Middle frontal gyrus (tissue), 1 donor: ENCODE results near the gene USB1.
"Not testable (repeated sequence)": the region's sequence is repeated elsewhere in the genome, so short reads cannot be mapped to it uniquely, and the experiment has no call there.

Experiments used
- DNase-seq: peaks from one replicate; pipeline ENCODE4 v3.0.0-alpha.2; 2015; ENCODE audit warnings: low spot score; ENCODE audit errors: extremely low spot score

USB1 gene

DNA sequence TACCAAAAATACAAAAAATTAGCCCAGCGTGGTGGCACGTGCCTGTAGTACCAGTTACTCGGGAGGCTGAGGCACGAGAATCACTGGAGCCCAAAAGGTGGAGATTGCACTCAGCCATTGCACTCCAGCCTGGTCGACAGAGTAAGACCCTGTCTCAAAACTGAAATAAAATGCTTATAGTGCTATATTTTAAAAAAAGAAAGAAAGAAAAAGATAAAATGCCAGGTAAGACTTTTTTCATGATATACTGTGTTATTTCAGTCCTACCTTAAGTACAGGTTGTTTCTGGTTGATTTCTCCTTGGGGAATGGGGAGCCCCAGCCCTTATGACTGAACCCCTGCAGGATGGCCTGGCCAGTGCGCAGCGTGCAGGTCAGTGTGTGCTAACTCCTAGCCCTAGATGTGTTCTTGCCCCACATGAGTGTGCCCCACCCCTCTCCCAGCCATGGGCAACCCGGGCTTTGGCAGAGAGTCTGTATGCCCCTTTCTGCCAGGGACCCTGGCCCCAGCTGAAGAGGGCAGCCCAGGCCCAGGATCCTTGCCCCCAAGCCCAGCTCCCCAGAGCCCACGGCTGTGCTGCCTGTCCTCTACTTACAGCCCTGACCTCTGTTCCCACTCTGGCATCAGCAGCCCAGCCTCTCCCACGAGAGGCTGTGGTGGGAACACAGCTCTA is 31.6 kb upstream of the USB1 start:
- DNase-seq = no peak

DNA sequence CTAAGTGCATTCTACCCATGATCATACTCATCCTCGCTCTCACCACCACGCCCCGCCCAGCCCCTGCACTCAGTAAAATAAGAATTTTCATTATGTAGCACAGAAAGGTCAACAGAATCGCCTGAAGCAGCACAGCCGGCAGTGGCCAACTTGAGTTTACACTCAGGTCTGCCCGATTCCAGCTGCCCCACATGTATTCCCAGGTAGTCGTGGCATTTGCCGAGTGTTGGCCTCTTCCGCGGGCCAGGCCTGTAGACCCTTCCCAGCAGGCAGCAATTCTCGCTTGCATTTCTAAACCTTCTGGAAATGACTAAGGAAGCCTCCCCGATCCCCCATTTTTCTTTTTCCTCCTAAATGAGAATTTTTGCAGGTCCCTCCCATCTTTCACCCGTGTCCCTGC is 30.9 kb upstream of the USB1 start:
- no peak for DNase-seq

DNA sequence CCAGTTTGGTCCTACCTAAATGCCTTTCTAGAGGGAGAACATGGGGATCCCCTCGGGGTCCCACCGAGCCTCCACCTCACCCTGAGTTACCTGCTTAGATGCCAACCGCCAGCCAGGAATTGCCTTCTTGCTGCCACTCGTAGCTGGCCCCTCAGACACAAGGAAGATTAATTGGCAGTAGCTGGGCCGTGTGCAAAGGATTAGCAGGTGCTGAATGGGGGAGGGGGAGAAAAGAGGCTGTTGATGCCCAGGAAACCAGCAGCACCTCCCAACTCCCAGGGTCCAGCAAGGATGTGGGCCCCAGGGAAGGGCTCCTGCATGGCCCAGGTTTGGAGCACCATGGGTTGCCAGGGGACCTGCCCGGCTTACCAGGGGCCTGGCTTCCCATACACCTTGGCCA is 30.2 kb upstream of the USB1 start, which contains the start of gene CNGB1:
TSS of gene CNGB1 (minus strand) at position 159 of the 400 bp plus-strand sequence. CDS start 3,842 bp downstream, outside the sequence.
- no peak for DNase-seq

DNA sequence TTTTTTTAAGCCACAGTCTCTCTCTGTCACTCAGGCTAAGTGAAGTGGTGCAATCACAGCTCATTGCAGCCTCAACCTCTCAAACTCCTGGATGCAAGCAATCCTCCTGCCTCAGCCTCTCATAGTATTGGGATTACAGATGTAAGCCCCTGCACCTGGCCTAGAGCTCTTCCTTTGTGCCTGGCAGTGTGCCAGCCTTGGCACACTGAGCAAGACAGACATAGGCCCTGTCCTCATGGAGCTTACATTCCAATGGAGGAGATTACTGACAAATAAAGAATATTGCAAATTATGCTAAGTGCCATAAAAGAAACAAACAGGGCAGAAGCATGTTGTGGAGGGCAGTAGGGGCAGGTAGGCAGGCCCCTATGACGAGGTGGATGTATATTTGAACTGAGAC is 29.4 kb upstream of the USB1 start:
- no peak for DNase-seq

DNA sequence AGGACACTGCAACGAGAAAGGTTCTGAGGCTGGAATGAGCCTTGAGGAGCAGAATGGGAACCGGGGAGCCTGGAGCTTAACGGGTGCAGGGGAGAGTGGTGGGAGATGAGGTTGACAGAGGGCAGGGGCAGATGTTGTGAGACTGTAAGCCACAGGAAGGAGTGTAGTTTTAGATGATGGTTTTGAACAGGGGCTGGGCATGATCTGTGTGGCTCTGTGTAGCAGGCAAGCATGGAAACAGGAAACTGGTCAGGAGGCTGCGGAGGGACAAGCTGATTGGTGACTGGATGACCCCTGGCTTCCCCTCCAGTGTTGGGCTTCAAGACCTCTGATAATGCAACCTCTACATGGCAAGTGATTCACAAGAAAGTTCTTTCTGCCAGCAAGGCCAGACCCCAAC is 28.9 kb upstream of the USB1 start:
- no peak for DNase-seq

DNA sequence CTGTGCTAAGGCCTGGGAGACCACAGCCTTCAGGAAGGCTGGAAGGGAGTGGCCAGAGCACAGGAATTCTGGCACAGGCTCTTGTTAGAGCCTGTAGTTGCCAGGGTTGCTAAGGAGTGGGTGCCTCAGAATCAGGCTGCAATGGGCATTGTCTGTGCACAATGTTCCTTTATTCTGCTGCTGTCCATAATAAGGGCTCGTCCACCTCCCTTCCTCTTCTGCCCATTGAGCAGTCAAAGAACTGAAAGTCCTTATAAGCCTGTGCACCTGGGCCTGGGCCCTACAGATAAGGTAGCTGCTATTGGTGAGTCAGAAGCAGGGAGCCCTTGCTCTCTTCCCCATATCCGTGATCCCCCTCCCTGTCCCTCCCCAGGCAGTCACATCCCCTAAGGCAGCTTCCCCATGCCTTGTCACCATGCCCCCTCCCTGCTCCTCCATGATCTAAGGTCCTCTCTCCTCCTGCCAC is 24.8 kb upstream of the USB1 start:
- DNase-seq = peak; percentile 32

DNA sequence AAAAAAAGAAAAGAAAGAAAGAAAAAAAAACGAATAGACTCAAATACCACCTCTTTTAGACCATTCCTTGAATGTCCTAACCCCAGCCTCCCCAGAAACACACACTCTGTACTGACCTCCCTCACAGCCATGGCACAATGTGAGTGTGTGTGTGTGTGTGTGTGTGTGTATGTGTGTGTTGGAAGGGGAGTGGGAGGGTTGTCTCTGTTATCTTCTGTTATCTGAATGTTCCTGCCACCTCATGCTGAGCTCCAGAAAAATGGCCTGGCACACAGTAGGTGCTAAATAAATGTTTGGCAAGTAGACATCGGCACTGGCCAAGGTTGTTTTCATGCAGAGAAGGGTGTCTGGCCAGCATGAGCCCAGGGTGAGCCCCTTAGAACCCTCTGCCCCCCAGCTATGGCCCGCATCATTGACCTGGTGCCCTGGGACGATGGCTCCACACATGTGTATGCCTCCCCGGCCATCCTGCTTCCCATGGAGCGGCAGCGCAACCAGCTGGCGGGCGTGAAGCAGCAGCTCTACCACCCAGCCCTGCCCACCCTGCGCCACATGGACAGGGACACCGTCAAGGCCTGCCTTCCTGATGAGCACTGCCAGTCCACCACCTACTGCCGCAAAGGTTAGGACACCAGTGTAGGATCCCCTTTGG is 23.7 kb upstream of the USB1 start:
- no peak for DNase-seq

DNA sequence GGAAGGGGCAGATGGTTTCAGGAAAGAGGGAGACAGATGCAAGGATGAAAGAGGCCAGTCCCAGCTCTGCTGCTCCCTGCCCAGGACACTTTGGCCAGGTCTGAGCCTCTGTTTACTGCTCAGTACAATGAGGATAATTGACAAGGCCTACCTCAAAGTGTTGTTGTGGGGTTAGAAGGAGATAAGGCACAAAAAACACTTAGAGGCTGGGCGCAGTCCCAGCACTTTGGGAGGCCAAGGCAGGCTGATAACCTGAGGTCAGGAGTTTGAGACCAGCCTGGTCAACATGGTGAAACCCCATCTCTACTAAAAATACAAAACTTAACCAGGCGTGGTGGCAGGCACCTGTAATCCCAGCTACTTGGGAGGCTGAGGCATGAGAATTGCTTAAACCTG is 23.1 kb upstream of the USB1 start:
- DNase-seq = not testable (repeated sequence)

DNA sequence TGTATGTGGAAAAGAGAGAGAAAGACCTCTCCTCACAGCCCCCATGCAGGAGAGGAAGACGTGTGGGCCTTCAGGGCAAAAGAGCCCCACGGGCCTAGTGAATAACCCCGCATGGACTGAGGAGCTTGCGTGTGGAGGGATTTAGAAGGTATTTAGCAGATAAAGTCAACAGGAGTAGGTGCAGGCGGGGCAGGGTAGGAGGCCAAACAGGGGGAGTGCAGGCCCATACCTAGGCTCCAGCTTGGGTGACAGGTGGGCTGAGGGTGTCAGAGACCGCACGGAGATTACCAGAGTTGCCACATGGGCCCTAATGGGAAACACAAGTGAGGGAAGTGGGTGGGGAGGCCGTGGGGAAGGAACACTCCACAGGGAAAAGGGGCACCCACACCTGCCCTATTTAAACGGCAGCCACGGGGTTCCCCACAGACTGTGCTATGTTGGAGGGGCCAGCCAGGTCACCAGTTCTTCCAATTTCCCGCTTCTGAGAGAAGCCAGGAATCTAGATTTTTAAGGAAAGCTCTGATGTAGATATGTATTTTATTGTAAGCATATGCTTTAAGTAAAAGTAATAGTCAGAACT is 22.1 kb upstream of the USB1 start:
- no peak for DNase-seq

DNA sequence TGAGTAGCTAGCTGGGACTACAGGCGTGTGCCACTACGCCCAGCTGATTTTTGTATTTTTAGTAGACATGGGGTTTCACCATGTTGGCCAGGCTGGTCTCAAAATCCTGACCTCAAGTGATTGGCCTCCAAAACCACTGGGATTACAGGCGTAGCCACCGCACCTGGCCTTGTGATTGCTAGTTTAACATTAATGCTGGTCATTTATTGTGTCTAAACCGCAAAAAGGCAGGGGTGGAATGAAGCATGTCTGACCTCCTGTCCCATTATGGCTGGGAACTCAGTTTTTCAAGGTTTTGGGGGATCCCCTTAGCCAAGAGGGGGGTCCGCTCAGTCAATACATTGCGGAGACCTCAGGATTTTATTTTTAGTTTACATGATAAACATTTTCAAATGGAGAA is 19.6 kb upstream of the USB1 start:
- no peak for DNase-seq

DNA sequence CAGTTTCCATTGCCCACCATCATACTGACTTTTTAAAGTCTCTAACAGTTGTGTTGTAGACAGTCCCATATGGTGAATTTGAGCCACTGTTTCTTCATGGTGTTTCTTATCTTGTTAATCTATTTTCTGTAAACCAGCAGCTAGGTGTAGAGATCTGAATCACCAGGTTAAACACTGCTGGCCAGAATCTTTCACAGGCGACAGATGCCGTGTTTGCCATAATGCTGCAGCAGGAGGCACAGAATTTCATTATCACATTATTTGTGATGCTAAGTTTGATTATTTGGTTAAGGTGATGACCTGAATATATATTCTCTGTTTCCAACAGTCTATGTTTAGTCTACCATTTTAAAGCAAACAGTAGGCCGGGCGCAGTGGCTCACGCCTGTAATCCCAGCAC is 18.8 kb upstream of the USB1 start:
- no peak for DNase-seq

DNA sequence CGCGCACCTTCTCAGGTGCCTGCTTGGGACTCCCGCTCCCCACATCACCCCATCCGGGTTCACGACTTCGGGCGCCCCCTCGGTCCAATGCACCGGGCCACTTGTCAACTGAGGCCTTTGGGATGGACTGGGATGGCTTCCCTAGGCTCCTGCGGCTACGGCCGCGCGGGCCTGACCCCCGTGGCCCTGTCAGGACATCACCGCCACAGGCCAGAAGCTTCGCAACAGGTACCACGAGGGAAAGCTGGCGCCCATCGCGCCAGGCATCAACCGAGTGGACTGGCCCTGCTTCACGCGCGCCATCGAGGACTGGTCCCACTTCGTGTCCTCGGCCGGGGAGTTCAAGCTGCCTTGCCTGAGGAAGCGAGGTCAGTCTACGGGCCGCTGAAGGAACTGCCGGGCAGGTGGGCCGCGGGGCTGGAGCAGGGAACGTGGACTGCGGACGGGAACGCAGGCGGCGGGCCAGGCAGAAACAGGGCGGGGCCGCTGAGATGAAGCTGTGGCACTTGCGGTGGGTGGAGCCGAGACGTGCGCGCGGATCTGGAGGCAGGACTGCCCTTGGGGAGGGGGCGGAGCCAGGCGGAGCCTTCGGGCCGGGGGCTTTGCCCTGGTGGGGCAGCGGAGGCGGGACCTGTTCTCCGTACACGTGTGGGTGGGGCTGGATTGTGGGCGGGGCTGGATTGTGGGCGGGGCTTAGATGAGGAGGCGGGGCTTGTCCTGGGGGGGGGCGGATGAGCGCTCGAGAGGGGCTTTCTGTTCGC is 16.6 kb upstream of the USB1 start:
- DNase-seq = no peak

DNA sequence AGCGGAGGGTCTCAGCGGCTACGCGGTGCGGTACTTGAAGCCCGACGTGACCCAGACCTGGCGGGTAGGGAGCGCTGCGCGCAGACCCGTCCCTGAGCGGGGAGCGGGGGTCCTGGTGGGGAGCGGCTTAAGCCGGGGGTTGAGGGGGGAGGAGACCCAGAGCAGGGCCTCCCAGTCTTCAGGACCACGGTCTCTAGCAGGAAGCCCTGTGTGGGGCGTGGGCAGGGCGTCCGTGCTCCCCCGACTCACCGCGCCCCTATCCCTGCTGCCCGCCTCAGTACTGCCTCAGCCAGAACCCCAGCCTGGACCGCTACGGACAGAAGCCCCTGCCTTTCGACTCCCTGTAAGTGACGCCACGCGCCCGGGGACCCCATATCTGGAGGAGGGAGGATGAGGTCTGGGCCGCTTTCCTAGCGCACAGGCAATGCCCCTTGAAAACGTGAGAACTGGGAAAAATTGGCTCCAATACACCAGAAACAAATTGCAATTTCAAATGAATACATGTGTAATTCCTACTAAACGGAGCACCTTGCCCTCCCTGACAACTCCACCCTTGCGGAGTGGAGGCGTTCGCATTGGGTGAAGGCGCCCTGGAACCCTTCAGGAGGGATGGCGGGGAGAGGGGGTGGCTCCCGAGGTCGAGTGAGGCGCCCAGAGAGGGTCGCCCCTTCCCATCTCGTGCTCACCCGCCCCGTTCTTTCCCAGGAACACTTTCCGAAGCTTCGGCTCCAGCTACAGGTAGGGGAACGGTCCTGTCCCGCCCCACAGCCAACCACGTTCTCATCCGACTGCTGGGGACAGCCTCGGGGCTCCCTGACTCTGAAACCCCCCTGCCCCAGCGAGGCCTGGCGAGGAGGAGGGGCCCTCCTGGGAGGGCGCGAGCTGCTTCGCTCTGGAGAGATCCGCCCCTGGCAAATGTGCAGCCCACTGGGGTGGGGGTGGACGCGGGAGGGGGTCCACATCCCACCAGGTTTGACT is 15.7 kb upstream of the USB1 start:
- DNase-seq = no peak

DNA sequence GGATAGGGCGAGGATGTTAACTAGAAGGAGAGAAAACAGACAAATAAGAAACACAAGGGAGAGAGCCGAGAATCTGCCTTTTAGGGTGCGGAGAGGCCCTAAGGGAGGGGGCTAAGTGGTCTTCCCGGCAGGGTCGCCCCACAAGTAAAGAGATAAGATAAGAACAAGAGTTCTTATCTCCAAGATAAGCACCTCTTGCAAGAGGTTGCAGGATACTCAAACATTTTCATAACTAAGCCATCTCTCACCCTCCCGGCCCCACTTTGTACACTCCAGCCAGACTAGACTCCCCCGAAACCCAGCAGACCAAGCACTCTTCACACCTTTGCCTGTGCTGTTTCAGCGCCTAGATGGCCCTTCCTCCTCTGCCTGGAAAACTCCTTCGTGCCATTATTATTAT is 15.0 kb upstream of the USB1 start:
- DNase-seq = no peak

DNA sequence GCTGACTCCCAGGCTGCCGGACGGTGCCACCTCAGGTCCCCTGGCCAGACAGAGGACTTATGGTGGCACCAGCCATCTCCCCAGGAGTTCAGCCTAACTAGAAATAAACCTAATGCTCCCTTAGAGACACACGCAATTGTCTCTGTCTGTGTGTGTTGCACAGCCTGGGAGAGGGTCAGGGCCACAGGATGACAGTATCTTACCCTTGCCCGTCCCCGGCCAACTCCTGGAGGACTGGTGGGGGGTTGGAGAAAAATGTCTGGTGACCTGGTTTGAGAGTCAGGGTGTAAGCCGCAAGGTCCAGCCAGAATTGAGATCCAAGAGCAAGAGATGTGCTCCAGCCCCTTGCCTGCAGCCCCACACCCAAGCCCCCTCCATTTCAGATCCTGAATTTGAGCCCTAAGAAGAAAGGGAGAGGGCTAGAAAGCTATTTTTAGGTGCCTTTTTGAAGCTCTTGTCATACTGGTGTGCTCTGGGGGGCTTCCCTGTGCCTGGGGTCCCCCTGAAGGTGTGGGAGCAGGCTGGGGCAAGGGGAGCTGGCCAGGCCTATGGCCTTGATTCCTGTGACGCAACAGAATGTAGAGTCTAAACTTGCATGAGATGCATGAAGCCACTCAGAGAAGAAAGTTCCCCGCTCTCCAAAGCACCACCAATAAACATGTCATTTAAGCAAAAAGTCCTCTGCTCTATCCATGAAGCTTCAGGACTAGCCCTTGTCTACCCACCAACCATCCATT is 13.6 kb upstream of the USB1 start:
- DNase-seq = no peak

DNA sequence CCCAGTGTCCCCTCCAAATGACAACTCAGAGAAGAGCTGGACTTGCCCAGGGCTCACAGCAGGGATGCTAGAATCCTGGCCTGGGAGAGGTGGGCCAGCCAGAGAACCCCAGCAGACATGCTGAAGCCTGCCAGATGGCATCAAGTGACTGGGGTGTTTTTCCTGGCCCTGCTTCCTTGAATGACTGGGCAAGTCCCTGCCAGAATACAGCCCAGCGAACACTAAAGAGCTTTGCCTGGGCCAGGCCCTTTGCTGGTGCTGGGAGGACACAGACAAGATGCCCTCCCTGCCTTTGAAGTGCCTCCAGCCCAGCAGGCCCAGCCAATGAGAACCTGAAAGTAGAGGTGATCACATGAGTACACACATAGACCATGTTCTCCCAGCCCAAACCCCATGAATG is 12.3 kb upstream of the USB1 start:
- no peak for DNase-seq

DNA sequence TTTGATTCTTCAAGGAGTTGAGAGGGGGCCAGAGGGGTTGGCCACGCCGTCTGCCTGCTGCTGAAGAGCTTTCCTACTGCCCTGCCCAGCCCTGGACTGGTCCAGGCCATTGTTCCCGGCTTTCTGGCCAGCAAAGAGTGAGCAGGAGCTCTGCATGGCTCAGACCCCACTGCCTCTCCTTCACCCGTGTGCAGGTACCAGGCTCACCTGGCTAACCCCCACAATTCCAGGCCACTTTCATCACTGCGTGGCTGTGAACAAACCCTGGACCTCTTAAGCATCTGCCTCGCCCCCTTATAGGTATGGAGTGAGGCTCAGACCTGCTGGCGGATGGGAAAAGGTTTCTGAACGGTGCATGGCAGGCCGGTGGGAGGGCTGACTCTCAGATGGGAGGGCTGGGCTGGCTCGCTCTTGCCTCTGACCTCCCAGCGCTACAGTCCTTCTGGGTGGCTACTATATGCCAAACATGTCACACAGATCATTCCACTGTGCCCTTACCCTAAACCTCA is 9.6 kb upstream of the USB1 start:
- DNase-seq = no peak

DNA sequence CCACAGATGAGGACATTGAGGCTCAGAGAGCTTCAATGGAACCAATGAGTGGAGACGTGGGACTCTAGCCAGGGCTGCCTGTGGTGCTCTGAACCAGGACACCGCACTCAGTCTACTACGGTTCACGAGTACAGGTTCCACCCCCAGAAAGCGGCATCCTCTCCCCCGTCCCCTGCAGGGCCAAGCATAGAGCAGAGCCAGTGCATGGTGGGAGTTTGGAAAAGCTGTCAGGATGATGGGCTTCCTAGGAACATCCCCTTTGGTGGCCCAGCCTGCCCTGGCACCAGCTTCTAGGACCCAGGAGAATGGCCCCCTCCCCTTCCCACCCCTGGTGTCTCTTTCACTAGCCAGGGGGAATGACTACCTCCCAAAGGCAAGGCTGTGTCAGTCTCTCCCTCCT is 9.1 kb upstream of the USB1 start:
- DNase-seq = no peak

DNA sequence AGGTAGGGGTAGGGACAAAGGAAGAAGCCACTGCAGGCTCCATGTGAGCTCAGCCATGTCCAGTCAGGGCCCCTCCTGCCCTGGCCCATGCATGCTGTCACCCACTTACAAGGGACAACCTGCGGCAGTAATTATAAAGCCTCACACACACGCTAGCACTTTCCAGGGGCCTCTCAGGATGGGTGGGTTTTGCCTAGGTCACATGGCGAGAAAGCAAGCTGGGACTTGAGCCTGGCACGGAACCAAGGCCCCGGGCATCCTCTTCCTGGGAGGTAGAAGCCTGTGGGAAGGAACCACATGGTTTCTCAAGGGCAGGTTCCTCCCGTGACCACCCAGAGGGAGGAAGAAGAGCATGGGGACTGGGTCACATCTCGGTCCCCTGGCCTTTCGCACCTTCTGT is 7.8 kb upstream of the USB1 start:
- no peak for DNase-seq

DNA sequence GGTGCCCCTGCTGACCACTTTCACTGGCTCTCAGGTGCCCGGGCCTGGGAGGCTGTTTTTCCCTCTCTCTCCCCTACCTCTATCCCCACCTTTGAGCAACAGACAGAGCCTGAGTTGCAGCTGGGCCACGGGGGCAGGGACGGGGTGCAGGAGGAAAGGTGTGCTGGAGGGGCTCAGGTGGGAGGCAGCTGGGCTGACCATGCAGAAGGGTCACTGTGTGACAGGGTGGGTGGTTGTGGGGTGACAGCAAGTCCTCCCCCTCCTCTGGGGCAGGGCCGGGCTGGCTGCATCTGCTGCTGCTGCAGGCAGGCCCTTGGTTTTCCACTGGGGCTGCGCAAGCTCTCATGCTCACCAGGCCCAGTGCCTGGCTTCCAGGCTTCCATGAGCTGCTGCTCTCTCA is 7.3 kb upstream of the USB1 start:
- DNase-seq = no peak
